ES-I3 (cell line): ENCODE data around the gene MYEOV.
A peak's percentile ranks its signal among the peaks of the same experiment; 100 is the strongest.

Experiments
- H3K36me3 ChIP-seq: 2 replicates; pipeline ENCODE4 v1.6.1; 2013; ENCODE audit warnings: mild to moderate bottlenecking, low read length, control low read depth, moderate library complexity; ENCODE audit not compliant: insufficient read depth
- H3K4me1 ChIP-seq: 2 replicates; pipeline ENCODE4 v1.6.1; 2013; ENCODE audit warnings: mild to moderate bottlenecking, control low read depth, low read length; ENCODE audit not compliant: insufficient read depth
- H3K9ac ChIP-seq: 2 replicates; pipeline ENCODE4 v1.6.1; 2013; ENCODE audit warnings: low read depth, mild to moderate bottlenecking, low read length, moderate library complexity
- H3K9me3 ChIP-seq: 2 replicates; pipeline ENCODE4 v1.6.1; 2013; ENCODE audit warnings: mild to moderate bottlenecking, low read length, moderate library complexity; ENCODE audit not compliant: control insufficient read depth, insufficient read depth

The MYEOV gene

DNA sequence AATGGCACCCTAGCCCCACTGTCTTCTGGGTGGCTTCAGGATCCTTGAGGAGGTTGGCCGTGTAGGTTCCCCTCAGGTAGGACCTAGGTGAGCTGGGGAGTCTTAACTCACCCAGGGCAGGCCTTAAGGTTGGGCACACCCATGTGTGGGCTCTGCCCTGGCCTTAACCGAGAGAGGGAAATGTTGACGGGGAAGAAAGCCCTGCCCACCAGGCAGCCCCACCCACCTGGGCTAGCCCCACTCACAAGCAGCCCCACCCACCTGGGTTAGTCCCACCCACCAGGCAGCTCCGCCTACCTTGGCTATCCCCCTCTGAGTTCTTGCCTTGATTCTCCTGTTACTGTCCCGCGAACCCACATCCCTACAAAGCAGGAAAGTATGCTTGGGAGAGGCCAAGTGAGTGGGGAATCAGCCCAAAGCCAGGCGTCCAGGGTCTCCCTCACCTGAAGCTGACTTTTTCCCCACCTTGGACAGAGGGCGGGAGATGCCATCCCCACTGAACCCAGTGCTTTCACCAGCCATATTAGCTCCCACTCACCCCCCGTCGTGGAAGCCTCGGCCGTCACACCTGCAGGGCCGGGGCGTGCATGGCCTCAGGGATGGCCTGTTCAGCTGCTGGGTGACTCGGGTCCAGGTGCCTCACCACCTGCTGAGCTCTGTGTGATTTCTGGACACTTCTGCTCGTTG is at the start of gene MYEOV:
Gene MYEOV, plus strand, starts transcription at position 337 of the 687 bp plus-strand sequence. CDS start 1,200 bp downstream, outside the sequence.
- Histone ChIP-seq H3K36me3 (no peaks in the 10 kb centered on the region), H3K4me1 (peaks cover 26% of the 10 kb centered on the region; the same call in 1 of the 2 replicates), H3K9me3 (no peaks in the 10 kb centered on the region), H3K9ac (peak within 1 kb of the TSS; percentile 59; the same call in 1 of the 2 replicates)

DNA sequence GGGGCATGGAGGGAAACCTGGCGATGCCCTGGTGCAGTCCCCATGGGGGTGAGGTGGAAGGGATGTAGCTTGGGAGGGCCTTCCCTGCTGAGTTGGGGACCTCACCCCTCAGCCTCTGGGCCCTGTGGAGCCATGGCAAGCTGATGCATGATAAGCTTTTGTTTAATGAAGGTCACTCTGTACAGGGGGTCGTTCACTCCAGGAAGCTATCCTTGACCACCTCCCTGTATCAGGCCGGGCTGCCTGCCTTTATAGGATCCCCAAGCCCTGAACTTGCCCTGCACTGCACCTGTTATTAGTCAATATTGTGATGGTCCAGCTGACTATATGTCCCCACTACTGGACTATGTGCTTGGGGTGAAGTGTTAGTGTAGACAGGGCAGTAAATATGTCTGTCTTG is 49.7 kb upstream of the MYEOV start:
- H3K4me1 ChIP-seq = peaks cover 3% of the 10 kb centered on the region
- H3K36me3 ChIP-seq = no peaks in the 10 kb centered on the region
- H3K9ac ChIP-seq = no peak overlapping the region
- no peaks in the 10 kb centered on the region for H3K9me3 ChIP-seq

DNA sequence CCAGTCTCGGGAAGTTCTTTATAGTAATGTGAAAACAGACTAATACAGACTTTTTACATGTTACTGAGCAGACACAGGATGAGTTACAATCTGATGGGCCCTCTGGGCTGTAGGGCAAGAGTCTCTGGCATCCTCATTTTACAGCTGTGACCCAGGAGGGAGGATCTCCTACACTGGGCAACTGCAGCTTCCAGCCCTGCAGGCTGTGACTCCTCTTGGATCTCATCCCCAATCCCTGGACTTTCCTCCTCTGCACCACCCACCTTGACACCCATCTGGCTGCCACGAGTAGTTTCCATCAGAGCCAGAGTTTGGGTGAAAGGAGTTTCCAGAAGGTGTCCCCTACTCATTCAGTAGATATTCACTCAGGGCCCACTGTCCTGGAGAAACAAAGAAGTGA is 48.9 kb upstream of the MYEOV start:
- Histone ChIP-seq H3K9ac (no peak overlapping the region), H3K4me1 (peaks cover 9% of the 10 kb centered on the region), H3K36me3 (no peaks in the 10 kb centered on the region), H3K9me3 (no peaks in the 10 kb centered on the region)

- H3K9ac ChIP-seq = no peak overlapping the region
- H3K4me1 ChIP-seq = peaks cover 16% of the 10 kb centered on the region
- H3K36me3 ChIP-seq = no peaks in the 10 kb centered on the region
- no peaks in the 10 kb centered on the region for H3K9me3 ChIP-seq
Observed at GRCh38 chr11:69245491-69246345, 48.2 kb upstream of the MYEOV start.

DNA sequence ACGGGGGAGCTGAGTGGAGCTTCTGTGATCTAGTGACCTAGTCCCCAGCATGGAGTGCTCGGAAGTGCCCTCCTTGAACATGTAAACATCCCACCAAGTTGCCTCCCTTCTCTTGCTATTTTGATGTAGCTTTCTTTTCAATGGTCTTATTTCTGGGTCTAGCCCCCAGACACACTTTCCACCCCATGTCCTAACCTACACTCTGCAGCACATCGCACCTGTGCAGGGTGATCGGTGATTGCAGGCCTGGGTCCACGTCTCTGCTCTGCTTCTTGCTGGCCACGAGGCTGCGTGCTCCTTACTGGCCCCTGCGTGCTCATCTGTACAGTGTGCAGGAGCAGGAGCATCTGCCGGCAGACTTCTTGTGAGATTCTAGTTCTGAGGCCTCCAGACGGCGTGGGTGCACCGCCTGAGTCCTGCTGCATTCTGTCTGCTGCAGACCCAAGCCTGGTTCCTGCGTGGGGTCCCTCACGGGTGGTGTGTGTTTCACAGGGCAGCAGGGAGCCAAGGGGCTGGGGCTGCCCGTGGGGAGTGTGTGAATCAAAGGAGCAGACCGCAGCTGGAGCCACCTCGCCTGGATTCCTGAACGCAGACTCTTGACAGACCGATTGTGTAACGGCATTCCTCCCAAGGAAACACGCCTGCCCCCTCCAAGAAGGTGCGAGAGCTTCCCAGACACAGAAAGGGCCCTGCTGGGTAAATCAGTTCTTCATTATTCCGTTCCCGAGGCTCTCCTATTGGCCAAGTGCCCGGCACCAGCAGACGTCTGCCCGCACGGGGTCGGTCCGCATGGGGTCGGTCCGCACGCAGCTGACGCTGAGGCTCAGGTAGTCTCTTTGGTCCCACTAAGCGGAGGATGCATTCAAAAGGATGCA is 44.4 kb upstream of the MYEOV start:
- H3K9me3 ChIP-seq = peaks cover 5% of the 10 kb centered on the region; the same call in 1 of the 2 replicates
- peaks cover 17% of the 10 kb centered on the region for H3K4me1 ChIP-seq
- peak overlapping the region; percentile 27 for H3K9ac ChIP-seq
- no peaks in the 10 kb centered on the region for H3K36me3 ChIP-seq

- Histone ChIP-seq H3K4me1 (peaks cover 17% of the 10 kb centered on the region), H3K36me3 (no peaks in the 10 kb centered on the region), H3K9ac (no peak overlapping the region), H3K9me3 (peaks cover 5% of the 10 kb centered on the region; the same call in 1 of the 2 replicates)
Observed at GRCh38 chr11:69250186-69251056, 43.5 kb upstream of the MYEOV start.

DNA sequence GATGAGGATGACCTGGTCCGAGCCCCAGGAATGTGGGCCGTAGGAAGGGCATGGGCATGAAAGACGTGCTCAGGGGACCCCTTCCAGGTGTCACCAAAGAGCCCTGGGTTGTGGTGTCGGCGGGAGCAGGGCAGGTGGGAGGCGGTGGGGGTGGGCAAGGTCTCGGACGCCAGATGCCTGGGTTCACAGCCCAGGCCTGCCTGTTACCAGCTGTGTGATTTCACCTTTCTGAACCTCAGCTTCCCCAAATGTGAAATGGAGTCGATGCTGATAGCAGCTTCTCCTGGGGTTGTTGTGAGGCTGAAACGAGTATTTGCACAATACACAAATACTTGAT is 42.9 kb upstream of the MYEOV start:
- Histone ChIP-seq H3K9ac (no peak overlapping the region), H3K36me3 (no peaks in the 10 kb centered on the region), H3K9me3 (peaks cover 5% of the 10 kb centered on the region), H3K4me1 (peaks cover 17% of the 10 kb centered on the region)

- H3K4me1 ChIP-seq = peaks cover 17% of the 10 kb centered on the region
- no peaks in the 10 kb centered on the region for H3K36me3 ChIP-seq
- peaks cover 5% of the 10 kb centered on the region for H3K9me3 ChIP-seq
- H3K9ac ChIP-seq = no peak overlapping the region
Observed at GRCh38 chr11:69251639-69252489, 42.1 kb upstream of the MYEOV start.

- Histone ChIP-seq H3K4me1 (peaks cover 18% of the 10 kb centered on the region), H3K9me3 (peaks cover 5% of the 10 kb centered on the region), H3K36me3 (no peaks in the 10 kb centered on the region), H3K9ac (no peak overlapping the region)
Observed at GRCh38 chr11:69252490-69252837, 41.5 kb upstream of the MYEOV start.

DNA sequence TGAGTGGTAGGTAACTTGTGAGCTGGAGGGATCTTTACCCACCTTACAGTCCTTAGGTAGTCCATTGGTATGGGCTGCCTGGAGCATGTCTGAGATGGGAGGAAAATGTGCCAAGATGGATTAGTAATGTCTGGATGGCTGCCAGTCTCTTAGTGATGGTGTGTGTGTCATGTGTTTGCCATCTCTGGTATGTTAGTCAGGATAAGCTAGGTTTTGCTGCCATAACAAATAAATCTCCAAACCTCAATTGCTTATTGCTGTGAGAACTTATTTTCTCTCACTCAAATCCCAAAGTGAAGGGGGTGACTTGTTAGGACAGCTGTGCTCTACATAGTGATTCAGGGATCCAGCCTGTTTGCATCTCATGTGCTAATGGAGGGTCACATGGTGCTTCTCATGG is 40.9 kb upstream of the MYEOV start:
- Histone ChIP-seq H3K9me3 (peaks cover 5% of the 10 kb centered on the region), H3K9ac (no peak overlapping the region), H3K4me1 (peaks cover 24% of the 10 kb centered on the region), H3K36me3 (no peaks in the 10 kb centered on the region)

- no peak overlapping the region for H3K9ac ChIP-seq
Observed at GRCh38 chr11:69257134-69257533, 36.8 kb upstream of the MYEOV start.

GRCh38 chr11:69257838-69258658 is 35.9 kb upstream of the MYEOV start:
- Histone ChIP-seq H3K9ac (no peak overlapping the region), H3K36me3 (no peaks in the 10 kb centered on the region), H3K4me1 (0 out of 2 replicates have a peak, but pooled peaks cover 11% of the 10 kb centered on the region), H3K9me3 (peaks cover 9% of the 10 kb centered on the region)

More at GRCh38 chr11:69257134-69257533, 36.8 kb upstream of the MYEOV start:
- H3K9me3 ChIP-seq = peaks cover 12% of the 10 kb centered on the region
- 0 out of 2 replicates have a peak, but pooled peaks cover 11% of the 10 kb centered on the region for H3K4me1 ChIP-seq
- no peaks in the 10 kb centered on the region for H3K36me3 ChIP-seq
